ENCODE measurements around the gene WDR83.

Gene WDR83

DNA sequence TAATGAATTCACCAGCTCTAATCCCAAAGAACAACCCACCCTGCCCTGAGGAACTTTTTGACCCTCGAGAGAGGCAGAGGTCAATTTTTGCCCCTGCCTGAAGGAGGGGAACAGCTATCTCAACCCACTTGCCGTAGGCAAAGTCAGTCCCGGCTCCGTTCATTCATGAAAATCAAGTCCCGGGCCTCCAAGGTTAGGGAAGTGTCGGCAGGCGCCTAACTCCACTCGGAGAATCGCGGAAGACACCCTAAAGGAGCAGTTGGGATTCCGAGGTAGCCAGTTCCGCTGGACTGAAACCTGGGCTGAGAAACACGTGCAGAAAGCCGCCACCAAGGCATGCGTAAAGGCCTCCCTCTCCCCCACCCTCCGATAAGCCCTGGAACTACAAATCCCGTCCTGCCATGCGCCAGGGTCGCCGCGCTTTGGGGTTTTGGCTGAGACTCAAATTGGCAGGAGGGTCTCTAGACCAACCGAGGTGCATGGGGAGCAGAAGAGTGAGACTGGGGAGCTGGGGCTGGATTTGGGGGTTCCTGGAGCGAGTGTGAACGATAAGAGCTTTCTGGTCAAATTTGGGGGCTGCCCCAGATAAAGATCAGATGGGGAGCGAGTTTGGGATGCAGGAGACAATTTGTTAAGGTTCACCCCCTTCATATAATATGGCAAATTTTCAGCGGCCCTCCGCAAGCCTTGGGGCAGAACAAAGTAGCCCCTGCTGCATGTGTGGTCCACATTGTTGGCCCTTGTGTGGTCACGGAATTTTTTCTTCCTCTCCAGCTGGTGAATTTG is 57.2 kb downstream of the WDR83 start, which contains the start of gene TNPO2:
Gene TNPO2, minus strand, starts transcription at position 292 of the 786 bp plus-strand sequence. CDS start 2,955 bp downstream, outside the sequence.
- Histone ChIP-seq H3K4me3 (ENCODE audit: low read depth in 1 of 2, low read length in 1 of 2) (peak within 1 kb of the TSS; percentile 62 to 81), H3K36me3 (peaks cover 12% of the 10 kb centered on the region), H3K27ac (peak within 1 kb of the TSS; percentile 84), H3K4me1 (ENCODE audit: control insufficient read depth in 1 of 2, insufficient read depth in 1 of 2, low read depth in 1 of 2, low read length in 1 of 2) (peaks cover 33 to 35% of the 10 kb centered on the region in 2 experiments), H3K27me3 (peaks cover 11% of the 10 kb centered on the region), H3K9me3 (no peaks in the 10 kb centered on the region)
- TF ChIP-seq CTCF (IDR thresholded peaks at IDR 0.05), result no peak
